ENCODE measurements around the gene SRSF3.

DNA sequence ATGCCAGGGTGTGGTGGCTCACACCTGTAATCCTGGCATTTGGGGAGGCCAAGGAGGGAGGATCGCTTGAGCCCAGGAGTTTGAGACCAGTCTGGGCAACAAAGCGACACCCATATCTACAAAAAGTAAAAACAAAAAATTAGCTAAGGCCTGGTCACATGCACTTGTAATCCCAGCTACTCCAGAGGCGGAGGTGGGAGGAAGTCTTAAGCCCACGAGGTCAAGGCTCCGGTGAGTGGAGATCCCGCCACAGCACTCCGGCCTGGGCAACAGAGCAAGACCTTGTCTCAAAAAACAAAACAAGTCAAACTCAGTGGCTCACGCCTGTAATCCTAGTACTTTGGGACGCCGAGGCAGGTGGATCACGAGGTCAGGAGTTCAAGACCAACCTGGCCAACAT is 35.6 kb downstream of the SRSF3 start:
- TF ChIP-seq TAF1 (IDR thresholded peaks at IDR 0.05; ENCODE audit: borderline replicate concordance, insufficient read depth, low read length), result no peak
- TF ChIP-seq POLR2AphosphoS5 (IDR thresholded peaks at IDR 0.05; ENCODE audit: low read depth, low read length), result no peak

Measured in PFSK-1 (cell line).